Transverse colon (tissue), 4 donors: ENCODE data around the gene MYO5B. TPM values are rescaled to one million over a fixed set of nuclear protein-coding genes. Genes with fewer than 3 reads are reported as not detected.

Experiments used
- DNase-seq: peaks from one replicate; pipeline ENCODE4 v3.0.0-alpha.2; 2019
- H3K27ac ChIP-seq, 4 donors: fragments of 200-600 bp; sonication (generic); 2 replicates each; pipeline ENCODE4 v1.5.1; 2016 to 2018; ENCODE audit warnings: inconsistent platforms in 4 of 4
- H3K27me3 ChIP-seq: fragments of 200-600 bp; sonication (generic); 2 replicates; pipeline ENCODE4 v1.5.1; 2017; ENCODE audit warnings: inconsistent platforms
- H3K36me3 ChIP-seq, 4 donors: fragments of 200-600 bp; sonication (generic); 2 replicates each; pipeline ENCODE4 v1.5.1; 2017 to 2019; ENCODE audit warnings: inconsistent platforms in 4 of 4
- H3K4me1 ChIP-seq, 4 donors: fragments of 200-600 bp; sonication (generic); 2 replicates each; pipeline ENCODE4 v1.5.1; 2017 to 2020; ENCODE audit warnings: inconsistent platforms in 4 of 4
- H3K4me3 ChIP-seq, 4 donors: fragments of 200-600 bp; sonication (generic); 1 replicate in 1 of 4; 2 replicates in 3 of 4; pipeline versions ENCODE4 v1.5.1 to v1.6.1; 2017 to 2019; ENCODE audit warnings: inconsistent platforms in 4 of 4
- H3K9me3 ChIP-seq, 2 donors: fragments of 200-600 bp; sonication (generic); 2 replicates each; pipeline ENCODE4 v1.5.1; 2017 to 2019; ENCODE audit warnings: inconsistent platforms in 2 of 2
- CTCF ChIP-seq, 5 experiments: fragments of 200-600 bp in 3 of 5; fragments of 450-650 bp in 2 of 5; sonication (generic) in 3 of 5; IDR thresholded peaks; 1 replicate in 2 of 5; 2 replicates in 3 of 5; pipeline ENCODE4 v1.5.1; 2016 to 2017; ENCODE audit warnings: antibody characterized with exemption in 5 of 5, inconsistent platforms in 3 of 5, mild to moderate bottlenecking in 2 of 5, moderate library complexity in 1 of 5
- EP300 ChIP-seq: sonication (generic); formaldehyde crosslinking; IDR thresholded peaks from one replicate; pipeline ENCODE4 v1.6.1; 2017; ENCODE audit warnings: antibody characterized with exemption, low read depth
- POLR2A ChIP-seq: fragments of 450-650 bp; IDR thresholded peaks from one replicate; pipeline ENCODE4 v1.6.1; 2016; ENCODE audit warnings: antibody characterized with exemption, mild to moderate bottlenecking, moderate library complexity
- POLR2AphosphoS5 ChIP-seq, 3 donors: sonication (generic); formaldehyde crosslinking; IDR thresholded peaks; one replicate each; pipeline ENCODE4 v1.6.1; 2016; ENCODE audit warnings: antibody characterized with exemption in 3 of 3
- WGBS, 2 donors: methylation state at CpG; one replicate each; pipeline ENCODE4 v1.1.5; 2018; ENCODE audit warnings: low coverage in 1 of 2; 5-methylcytosine and 5-hydroxymethylcytosine counted together
- in situ Hi-C, 4 donors: fragments of 200-750 bp; cut with MboI; loops; one replicate each; pipeline versions ENCODE4 v1.15.0 to v1.15.1; 2017; ENCODE audit warnings: low sequenced_read_pairs in 3 of 4, low pct_ligation_motif_present in 1 of 4, low pct_unique_long_range_greater_than_20kb in 1 of 4
- intact Hi-C: fragments of 100-400 bp; cut with DNase I; formaldehyde crosslinking; loops from one replicate; pipeline ENCODE4 v1.15.1; 2023; ENCODE audit warnings: low total_unique reads
- total RNA-seq, 4 donors: library from RNA; depleted of rRNA; stranded (reverse); fragments of >200 nt; gene quantifications; one replicate each; pipeline ENCODE4 v1.1.0, GENCODE V29; 2016

The MYO5B gene
- total RNA-seq, 4 donors from 2014 or later, result 96.7 to 144 (median 114) TPM

GRCh38 chr18:50034029-50034428, 160.9 kb downstream of the MYO5B start:
- H3K36me3 ChIP-seq, result no peaks in the 10 kb centered on the region
- H3K27ac ChIP-seq, result no peak overlapping the region
- no peaks in the 10 kb centered on the region for H3K9me3 ChIP-seq
- TF ChIP-seq EP300 (no peak), POLR2AphosphoS5 (IDR thresholded peaks at IDR 0.05) (no peak), POLR2A (no peak), CTCF (IDR thresholded peaks at IDR 0.05) (no peak)
- H3K4me3 ChIP-seq, result no peak overlapping the region
- no peaks in the 10 kb centered on the region for H3K4me1 ChIP-seq
- in situ Hi-C loops (no loop called here), intact Hi-C loops (no loop called here)
- no peak for DNase-seq
- no peaks in the 10 kb centered on the region for H3K27me3 ChIP-seq

- no peak overlapping the region for H3K4me3 ChIP-seq
- no peak overlapping the region for H3K27ac ChIP-seq
- WGBS, 2 donors, result 70 to 72% methylated on average over 6 of the region's 6 CpGs
- no peaks in the 10 kb centered on the region for H3K36me3 ChIP-seq
- no peak for DNase-seq
- in situ Hi-C loops, result no loop called here
- H3K4me1 ChIP-seq, result no peaks in the 10 kb centered on the region
- no peaks in the 10 kb centered on the region for H3K27me3 ChIP-seq
- TF ChIP-seq POLR2A (no peak), EP300 (no peak), POLR2AphosphoS5 (IDR thresholded peaks at IDR 0.05) (no peak), CTCF (IDR thresholded peaks at IDR 0.05) (no peak)
- intact Hi-C loops, result no loop called here
- no peaks in the 10 kb centered on the region for H3K9me3 ChIP-seq
These were observed 161.9 kb downstream of the MYO5B start for GRCh38 chr18:50033004-50033403.

GRCh38 chr18:50030146-50030545, 164.8 kb downstream of the MYO5B start:
- Histone ChIP-seq H3K4me1 (no peaks in the 10 kb centered on the region), H3K27ac (no peak overlapping the region), H3K27me3 (no peaks in the 10 kb centered on the region), H3K4me3 (no peak overlapping the region), H3K36me3 (no peaks in the 10 kb centered on the region), H3K9me3 (no peaks in the 10 kb centered on the region)
- intact Hi-C loops (no loop called here), in situ Hi-C loops (no loop called here)
- TF ChIP-seq CTCF (IDR thresholded peaks at IDR 0.05), result no peak
- no peak for TF ChIP-seq POLR2A
- TF ChIP-seq POLR2AphosphoS5 (IDR thresholded peaks at IDR 0.05), result no peak
- no peak for TF ChIP-seq EP300
- 81 to 92% methylated on average over 4 of the region's 4 CpGs for WGBS, 2 donors
- DNase-seq, result no peak

- Histone ChIP-seq H3K27ac (no peak overlapping the region), H3K36me3 (no peaks in the 10 kb centered on the region), H3K4me3 (no peak overlapping the region), H3K9me3 (no peaks in the 10 kb centered on the region), H3K4me1 (no peaks in the 10 kb centered on the region), H3K27me3 (no peaks in the 10 kb centered on the region)
- in situ Hi-C loops, result no loop called here
- DNase-seq, result no peak
- WGBS, 2 donors, result 78% methylated on average over 2 of the region's 2 CpGs; no CpG with 5 or more reads in 1 of the 2 donors
- TF ChIP-seq EP300, result no peak
- no peak for TF ChIP-seq POLR2AphosphoS5 (IDR thresholded peaks at IDR 0.05)
- TF ChIP-seq CTCF (IDR thresholded peaks at IDR 0.05), result no peak
- TF ChIP-seq POLR2A, result no peak
- intact Hi-C loops, result no loop called here
These were observed 167.0 kb downstream of the MYO5B start for GRCh38 chr18:50027996-50028395.
